Measurements from ENCODE around the gene VASH1.

DNA sequence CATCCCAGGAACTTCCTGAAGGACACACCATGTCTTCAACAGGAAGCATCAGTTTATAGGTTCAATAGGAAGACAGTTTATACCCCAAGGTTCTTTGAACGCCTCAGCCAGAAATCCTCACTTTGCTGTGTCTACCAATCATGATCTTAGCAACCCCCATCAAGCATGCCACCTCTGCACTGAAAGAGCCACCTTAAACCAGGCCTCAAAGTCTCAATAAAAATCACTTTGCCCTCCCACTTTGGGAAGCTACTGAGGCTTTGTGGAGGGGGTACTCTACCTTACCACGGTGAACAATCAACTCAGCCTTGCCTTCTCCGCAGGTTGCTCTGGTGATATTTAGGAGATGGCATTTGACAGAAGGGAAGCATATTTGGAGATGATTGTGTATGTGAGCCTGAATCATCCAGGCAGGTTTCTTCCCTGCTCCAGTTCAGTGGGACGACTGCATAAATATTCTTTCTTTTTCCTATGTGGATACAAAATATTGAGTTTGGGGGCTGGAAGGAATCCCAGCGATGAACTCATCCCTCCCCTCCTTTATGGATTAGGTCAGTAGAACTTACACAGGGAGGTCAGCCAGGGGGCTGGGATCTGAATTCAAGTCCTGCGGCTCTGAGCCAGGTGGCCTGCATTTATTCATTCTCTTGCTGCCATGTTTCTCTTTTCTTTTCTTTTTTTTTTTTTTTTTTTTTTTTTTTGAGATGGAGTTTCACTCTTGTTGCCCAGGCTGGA lies 42.8 kb upstream of the VASH1 start:
- TF ChIP-seq, protein P1, sequence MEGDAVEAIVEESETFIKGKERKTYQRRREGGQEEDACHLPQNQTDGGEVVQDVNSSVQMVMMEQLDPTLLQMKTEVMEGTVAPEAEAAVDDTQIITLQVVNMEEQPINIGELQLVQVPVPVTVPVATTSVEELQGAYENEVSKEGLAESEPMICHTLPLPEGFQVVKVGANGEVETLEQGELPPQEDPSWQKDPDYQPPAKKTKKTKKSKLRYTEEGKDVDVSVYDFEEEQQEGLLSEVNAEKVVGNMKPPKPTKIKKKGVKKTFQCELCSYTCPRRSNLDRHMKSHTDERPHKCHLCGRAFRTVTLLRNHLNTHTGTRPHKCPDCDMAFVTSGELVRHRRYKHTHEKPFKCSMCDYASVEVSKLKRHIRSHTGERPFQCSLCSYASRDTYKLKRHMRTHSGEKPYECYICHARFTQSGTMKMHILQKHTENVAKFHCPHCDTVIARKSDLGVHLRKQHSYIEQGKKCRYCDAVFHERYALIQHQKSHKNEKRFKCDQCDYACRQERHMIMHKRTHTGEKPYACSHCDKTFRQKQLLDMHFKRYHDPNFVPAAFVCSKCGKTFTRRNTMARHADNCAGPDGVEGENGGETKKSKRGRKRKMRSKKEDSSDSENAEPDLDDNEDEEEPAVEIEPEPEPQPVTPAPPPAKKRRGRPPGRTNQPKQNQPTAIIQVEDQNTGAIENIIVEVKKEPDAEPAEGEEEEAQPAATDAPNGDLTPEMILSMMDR (IDR thresholded peaks at IDR 0.05): no peak
- no peak for TF ChIP-seq POLR2AphosphoS5 (IDR thresholded peaks at IDR 0.05; ENCODE audit: low read depth, low read length)
- no peak for TF ChIP-seq SIN3A (IDR thresholded peaks at IDR 0.05; ENCODE audit: borderline replicate concordance, insufficient read depth, low read depth, low read length)
- TF ChIP-seq TCF7L2 (IDR thresholded peaks at IDR 0.05; ENCODE audit: low read depth, low read length): no peak
- TF ChIP-seq, protein P2, sequence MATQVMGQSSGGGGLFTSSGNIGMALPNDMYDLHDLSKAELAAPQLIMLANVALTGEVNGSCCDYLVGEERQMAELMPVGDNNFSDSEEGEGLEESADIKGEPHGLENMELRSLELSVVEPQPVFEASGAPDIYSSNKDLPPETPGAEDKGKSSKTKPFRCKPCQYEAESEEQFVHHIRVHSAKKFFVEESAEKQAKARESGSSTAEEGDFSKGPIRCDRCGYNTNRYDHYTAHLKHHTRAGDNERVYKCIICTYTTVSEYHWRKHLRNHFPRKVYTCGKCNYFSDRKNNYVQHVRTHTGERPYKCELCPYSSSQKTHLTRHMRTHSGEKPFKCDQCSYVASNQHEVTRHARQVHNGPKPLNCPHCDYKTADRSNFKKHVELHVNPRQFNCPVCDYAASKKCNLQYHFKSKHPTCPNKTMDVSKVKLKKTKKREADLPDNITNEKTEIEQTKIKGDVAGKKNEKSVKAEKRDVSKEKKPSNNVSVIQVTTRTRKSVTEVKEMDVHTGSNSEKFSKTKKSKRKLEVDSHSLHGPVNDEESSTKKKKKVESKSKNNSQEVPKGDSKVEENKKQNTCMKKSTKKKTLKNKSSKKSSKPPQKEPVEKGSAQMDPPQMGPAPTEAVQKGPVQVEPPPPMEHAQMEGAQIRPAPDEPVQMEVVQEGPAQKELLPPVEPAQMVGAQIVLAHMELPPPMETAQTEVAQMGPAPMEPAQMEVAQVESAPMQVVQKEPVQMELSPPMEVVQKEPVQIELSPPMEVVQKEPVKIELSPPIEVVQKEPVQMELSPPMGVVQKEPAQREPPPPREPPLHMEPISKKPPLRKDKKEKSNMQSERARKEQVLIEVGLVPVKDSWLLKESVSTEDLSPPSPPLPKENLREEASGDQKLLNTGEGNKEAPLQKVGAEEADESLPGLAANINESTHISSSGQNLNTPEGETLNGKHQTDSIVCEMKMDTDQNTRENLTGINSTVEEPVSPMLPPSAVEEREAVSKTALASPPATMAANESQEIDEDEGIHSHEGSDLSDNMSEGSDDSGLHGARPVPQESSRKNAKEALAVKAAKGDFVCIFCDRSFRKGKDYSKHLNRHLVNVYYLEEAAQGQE (IDR thresholded peaks at IDR 0.05; ENCODE audit: insufficient read depth in 1 of 2, low read depth in 2 of 2, low read length in 1 of 2): no peak
